ENCODE measurements around the gene RGL2. TPM values are rescaled to one million over a fixed set of nuclear protein-coding genes. Genes with fewer than 3 reads are reported as not detected.
"Not testable (repeated sequence)": the region's sequence is repeated elsewhere in the genome, so short reads cannot be mapped to it uniquely, and the experiment has no call there.

Gene RGL2
- polyA plus RNA-seq, 1 donor from 2014 or later: 120 TPM

GRCh38 chr6:33288141-33288920 lies 10.4 kb downstream of the RGL2 start:
- H2AFZ ChIP-seq (ENCODE audit: low read depth, low read length): peak overlapping the region; percentile 62
- no peaks in the 10 kb centered on the region for H4K20me1 ChIP-seq (ENCODE audit: insufficient read depth)
- no peaks in the 10 kb centered on the region for H3K36me3 ChIP-seq (ENCODE audit: insufficient read depth, low read length)
- peak overlapping the region; percentile 82 for H3K4me3 ChIP-seq (ENCODE audit: low read length)
- H3K4me2 ChIP-seq (ENCODE audit: low read length): peak overlapping the region; percentile 81
- H3F3A ChIP-seq (ENCODE audit: insufficient read depth, low read length, poor library complexity, severe bottlenecking): no peaks in the 10 kb centered on the region
- H3K9me2 ChIP-seq (ENCODE audit: insufficient read depth, low read length): no peaks in the 10 kb centered on the region
- H3K79me2 ChIP-seq (replicated peaks; ENCODE audit: insufficient read depth, low read length): peaks cover 11% of the 10 kb centered on the region
- H3K9me3 ChIP-seq (ENCODE audit: low read length): no peaks in the 10 kb centered on the region
- TF ChIP-seq CTCF (IDR thresholded peaks at IDR 0.05; ENCODE audit: poor library complexity, severe bottlenecking): no peak
- TF ChIP-seq REST (IDR thresholded peaks at IDR 0.05; ENCODE audit: borderline replicate concordance): no peak
- TF ChIP-seq POLR2AphosphoS5 (IDR thresholded peaks at IDR 0.05): no peak
- no peak for TF ChIP-seq EP300 (conservative IDR thresholded peaks at IDR 0.05; ENCODE audit: poor library complexity, severe bottlenecking)
- no peak for TF ChIP-seq SMC3 (conservative IDR thresholded peaks at IDR 0.05; ENCODE audit: poor library complexity)
- TF ChIP-seq MXI1 (conservative IDR thresholded peaks at IDR 0.05; ENCODE audit: poor library complexity, severe bottlenecking): no peak
- TF ChIP-seq RAD21 (conservative IDR thresholded peaks at IDR 0.05): no peak
- no peak for TF ChIP-seq EZH2 (IDR thresholded peaks at IDR 0.05; ENCODE audit: borderline replicate concordance, insufficient read depth, low read length, poor library complexity, severe bottlenecking)
- no peak for TF ChIP-seq TAF1 (IDR thresholded peaks at IDR 0.05; ENCODE audit: low read depth)
- H3K27ac ChIP-seq (ENCODE audit: low read length): no peak overlapping the region
- H3K27me3 ChIP-seq (ENCODE audit: insufficient read depth, low read depth, low read length): no peaks in the 10 kb centered on the region
- peak overlapping the region; percentile 73 for H3K9ac ChIP-seq (ENCODE audit: low read length)

GRCh38 chr6:33286946-33287914 lies 11.5 kb downstream of the RGL2 start:
- no peaks in the 10 kb centered on the region for H4K20me1 ChIP-seq (ENCODE audit: insufficient read depth)
- H3K9ac ChIP-seq (ENCODE audit: low read length): no peak overlapping the region
- H2AFZ ChIP-seq (ENCODE audit: low read depth, low read length): no peak overlapping the region
- no peak for TF ChIP-seq RAD21 (conservative IDR thresholded peaks at IDR 0.05)
- peaks cover 11% of the 10 kb centered on the region for H3K79me2 ChIP-seq (replicated peaks; ENCODE audit: insufficient read depth, low read length)
- no peaks in the 10 kb centered on the region for H3K27me3 ChIP-seq (ENCODE audit: insufficient read depth, low read depth, low read length)
- H3K27ac ChIP-seq (ENCODE audit: low read length): no peak overlapping the region
- no peaks in the 10 kb centered on the region for H3K9me3 ChIP-seq (ENCODE audit: low read length)
- no peaks in the 10 kb centered on the region for H3K36me3 ChIP-seq (ENCODE audit: insufficient read depth, low read length)
- no peak overlapping the region for H3K4me2 ChIP-seq (ENCODE audit: low read length)
- H3F3A ChIP-seq (ENCODE audit: insufficient read depth, low read length, poor library complexity, severe bottlenecking): no peaks in the 10 kb centered on the region
- H3K4me3 ChIP-seq (ENCODE audit: low read length): no peak overlapping the region
- no peaks in the 10 kb centered on the region for H3K9me2 ChIP-seq (ENCODE audit: insufficient read depth, low read length)

- H3F3A ChIP-seq (ENCODE audit: insufficient read depth, low read length, poor library complexity, severe bottlenecking); H4K20me1 ChIP-seq (ENCODE audit: insufficient read depth); H3K4me2 ChIP-seq (ENCODE audit: low read length); H3K9ac ChIP-seq (ENCODE audit: low read length); H3K4me3 ChIP-seq (ENCODE audit: low read length); H3K36me3 ChIP-seq (ENCODE audit: insufficient read depth, low read length); H3K27ac ChIP-seq (ENCODE audit: low read length); H3K9me3 ChIP-seq (ENCODE audit: low read length); H3K27me3 ChIP-seq (ENCODE audit: insufficient read depth, low read depth, low read length); H3K9me2 ChIP-seq (ENCODE audit: insufficient read depth, low read length); H3K79me2 ChIP-seq (replicated peaks; ENCODE audit: insufficient read depth, low read length); H2AFZ ChIP-seq (ENCODE audit: low read depth, low read length): not testable (repeated sequence)
These were observed 13.5 kb downstream of the RGL2 start for GRCh38 chr6:33285214-33285613.

Data from neural cell (in vitro differentiated cells).